ENCODE measurements around the gene SMIM41.
"Not testable (repeated sequence)": the region's sequence is repeated elsewhere in the genome, so short reads cannot be mapped to it uniquely, and the experiment has no call there.

SMIM41 gene

DNA sequence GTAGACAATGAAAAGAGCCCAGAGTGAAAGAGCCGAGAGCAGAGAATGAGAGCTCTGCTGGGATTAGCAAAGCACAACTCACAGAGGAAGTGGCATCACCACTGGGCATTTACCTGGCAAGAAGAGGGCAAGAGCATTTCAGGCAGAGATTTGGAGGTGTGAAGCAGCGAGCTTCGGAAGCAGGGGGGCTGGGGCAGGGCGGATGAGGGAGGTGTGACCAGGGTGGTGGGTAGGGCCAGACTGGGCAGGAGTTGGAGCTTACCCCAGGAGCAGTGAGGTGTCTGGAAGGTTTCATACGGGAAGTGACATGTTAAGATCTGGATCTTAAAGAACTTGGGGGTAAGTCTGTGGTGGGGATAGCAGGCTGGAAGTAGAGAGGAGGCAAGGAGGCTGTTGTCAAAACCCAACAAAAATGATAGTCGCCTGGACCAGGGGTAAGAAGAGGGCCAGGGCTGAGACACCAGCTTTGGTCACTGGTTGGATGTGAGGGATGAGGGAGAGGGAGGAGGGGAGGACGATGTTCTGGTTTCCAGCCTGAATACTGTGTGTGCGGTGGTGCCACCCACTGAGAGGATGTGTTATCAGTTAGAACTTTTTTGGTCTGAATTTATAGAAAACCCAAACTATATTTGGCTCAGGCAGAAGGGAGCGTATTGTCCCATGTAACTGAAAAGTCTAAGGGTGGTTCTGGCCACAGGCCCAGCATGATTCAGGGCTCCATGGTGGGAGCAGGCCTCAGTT, 5.2 kb downstream of the SMIM41 start:
- no peak for DNase-seq (ENCODE audit: low read depth in 2 of 3, low spot score in 1 of 3)

DNA sequence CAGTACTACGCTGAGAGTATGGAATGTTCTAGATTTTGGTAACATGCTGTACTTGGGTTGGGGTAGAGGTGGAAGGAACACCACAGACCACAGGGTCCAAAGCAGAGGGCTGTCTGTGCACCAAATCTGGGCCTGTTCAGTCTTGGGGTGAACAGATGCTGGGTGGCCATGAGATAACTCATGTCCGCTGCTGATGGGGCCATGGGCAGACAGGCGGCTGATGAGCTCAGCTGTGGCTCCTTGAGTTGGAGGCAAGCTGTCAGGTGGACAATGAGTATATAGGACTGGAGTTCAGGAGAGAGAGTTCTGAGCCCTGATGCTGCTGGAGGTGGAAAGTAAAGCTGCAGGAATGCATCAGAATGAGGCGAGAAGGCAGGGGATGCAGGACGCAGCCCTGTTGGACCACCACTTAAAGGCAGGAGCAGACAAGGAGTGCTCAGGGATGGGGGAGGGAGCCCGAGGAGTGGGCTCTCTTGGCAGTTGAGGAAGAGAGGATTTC, 6.2 kb downstream of the SMIM41 start:
- DNase-seq (ENCODE audit: low read depth in 2 of 3, low spot score in 1 of 3) = no peak

DNA sequence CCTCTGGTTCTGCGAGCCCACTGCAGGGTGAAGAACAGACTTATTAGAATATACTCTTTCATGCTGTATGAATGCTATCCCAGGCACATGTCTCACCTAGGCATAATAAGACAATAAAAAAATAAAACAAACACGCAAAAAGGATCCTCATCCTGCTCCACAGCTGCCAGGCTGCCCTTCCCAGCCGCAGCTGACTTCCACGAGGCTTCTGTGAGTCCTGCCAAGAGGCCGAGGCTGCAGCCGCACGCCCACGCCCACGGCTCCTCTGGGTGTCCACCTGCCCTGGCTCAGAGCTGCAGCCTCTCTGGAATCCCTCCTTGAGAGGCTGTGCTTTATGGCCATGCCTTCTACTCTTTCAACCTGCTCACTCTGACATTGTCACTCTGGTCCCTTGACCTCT, 6.9 kb downstream of the SMIM41 start:
- DNase-seq (ENCODE audit: low read depth in 2 of 3, low spot score in 1 of 3) = no peak

DNA sequence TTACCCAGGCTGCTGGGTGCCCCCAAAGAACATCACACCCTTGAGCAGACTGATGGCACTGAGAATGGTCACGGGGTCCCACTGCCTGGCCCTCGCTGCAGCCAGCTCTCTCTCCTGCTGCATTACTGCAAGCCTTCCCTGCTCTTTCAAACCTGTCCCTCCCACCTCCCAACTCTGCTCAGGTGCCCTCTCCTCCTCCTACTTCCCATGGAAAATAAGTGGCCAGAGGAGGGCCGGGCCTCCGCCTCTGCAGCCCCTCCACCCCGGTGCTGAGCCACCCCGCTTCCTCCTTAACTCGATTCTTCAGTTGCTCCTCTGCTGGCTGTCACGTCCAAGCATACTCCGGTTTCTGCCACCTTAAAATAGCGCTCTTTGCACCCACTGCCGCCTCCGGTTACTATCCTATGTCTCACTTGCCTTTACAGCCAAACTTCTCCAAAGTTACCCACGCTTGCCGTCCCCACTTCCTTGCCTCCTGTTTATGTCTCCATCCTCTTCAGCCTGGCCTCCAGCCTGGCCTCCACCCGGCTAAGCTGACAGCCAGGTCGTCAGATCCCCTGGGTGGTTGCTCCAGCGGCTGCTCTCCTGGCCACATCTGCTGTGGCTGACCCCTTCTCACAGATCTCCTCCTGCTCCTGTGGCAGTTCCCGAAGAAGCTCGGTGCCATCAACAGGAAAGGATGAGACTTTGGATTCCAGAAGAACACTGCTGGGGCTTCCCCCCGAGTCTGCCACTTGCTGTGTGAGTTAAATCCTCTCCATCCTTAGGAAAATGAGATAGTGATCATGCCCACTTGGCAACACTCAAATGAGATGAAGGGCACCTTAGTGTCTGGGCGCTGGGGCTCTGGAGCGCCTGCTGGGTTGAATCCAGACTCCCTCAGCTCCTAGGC, 7.7 kb downstream of the SMIM41 start:
- DNase-seq (ENCODE audit: low read depth in 2 of 3, low spot score in 1 of 3) = no peak

DNA sequence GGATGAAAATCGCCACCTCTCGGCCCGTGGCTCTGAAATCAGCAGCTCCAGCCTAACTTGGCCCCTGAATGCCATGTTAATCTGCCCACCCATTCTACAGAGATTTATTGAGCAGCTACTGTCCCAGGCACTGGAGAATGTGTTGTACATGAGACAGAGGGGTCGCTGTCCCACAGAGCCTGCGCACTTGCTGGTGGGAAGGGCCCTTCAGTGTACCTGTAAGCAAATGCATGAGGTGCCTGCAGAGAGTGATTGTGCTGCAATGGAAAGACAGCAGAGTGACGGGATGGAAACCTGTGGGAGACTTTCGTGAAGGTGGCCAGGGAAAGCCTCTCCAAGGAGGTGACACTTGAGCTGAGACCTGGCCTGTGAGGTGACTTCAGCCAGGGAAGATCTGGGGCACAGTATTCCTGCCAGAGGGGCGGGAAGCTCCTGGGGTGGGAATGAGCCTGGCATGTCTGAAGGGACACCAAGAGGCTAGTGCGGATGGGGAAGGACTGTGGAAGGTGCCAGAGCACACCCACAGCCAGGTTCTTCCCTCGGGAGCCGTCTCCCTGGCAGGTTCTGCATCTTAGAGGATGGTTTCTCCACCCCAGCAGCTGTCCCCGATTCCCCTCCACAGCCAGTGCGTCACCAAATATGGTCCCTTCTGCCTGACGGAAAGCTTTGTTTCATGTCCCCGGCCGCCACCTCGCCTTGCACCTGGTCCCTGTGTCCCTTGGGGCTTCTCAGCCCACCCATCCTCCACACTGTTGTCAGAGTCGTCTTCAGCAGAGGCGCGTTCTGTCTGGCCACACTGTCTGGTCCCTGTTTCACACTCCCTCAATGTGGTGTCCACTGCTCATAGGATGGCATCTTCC, 8.7 kb downstream of the SMIM41 start:
- no peak for DNase-seq (ENCODE audit: low read depth in 2 of 3, low spot score in 1 of 3)

DNA sequence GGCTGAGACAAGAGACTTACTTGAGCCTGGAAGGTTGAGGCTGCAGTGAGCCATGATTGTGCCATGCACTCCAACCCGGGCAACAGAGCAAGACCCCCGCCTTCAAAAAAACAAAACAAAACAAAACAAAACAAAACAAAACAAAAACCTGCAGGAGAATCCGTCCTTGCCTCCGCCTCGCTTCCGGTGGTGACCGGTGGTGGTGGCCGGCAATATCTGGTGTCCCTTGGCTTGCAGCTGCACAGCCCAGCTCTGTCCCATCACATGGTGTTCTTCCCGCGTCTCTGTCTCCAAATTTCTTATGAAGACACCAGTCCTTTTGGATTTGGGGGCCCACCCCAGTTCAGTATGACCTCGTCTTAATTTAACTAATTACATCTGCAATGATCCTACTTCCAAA, 10.0 kb downstream of the SMIM41 start:
- DNase-seq (ENCODE audit: low read depth in 2 of 3, low spot score in 1 of 3) = no peak

DNA sequence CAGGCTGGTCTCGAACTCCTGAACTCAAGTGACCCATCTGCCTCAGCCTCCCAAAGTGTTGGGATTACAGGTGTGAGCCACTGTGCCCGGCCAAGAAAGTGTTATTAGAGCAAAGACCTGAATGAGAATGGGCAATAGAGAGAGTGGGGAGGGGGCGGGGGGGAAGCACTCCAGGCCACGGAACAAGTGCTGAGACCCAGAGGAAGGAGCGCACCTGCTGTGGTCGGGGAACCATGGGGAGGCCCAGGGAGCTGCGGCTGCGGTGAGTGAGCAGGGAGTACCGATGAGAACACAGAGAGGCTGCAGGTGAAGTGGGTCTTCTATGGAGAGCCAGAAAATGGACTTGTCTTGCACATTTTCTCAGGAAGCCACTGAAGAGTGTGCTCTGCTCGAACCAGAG, 10.8 kb downstream of the SMIM41 start:
- no peak for DNase-seq (ENCODE audit: low read depth in 2 of 3, low spot score in 1 of 3)

DNA sequence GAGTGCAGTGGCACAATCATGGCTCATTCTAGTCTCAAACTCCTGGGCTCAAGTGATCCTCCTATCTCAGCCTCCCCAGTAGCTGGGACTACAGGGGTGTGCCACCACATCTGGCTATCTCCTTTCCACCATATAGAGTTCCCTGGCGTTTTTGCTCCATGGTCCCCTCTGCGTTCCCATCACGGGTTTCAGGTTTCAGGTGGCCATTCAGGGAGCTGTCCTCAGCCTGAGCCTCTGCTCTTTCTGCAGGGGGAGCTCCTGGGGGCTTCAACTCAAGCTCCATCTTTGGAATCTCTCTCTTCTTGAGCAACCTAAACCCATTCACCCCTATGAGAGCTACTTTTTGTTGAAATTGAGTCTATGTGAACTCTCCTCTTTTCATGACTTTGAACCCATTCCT, 11.6 kb downstream of the SMIM41 start:
- DNase-seq (ENCODE audit: low read depth in 2 of 3, low spot score in 1 of 3) = no peak

DNA sequence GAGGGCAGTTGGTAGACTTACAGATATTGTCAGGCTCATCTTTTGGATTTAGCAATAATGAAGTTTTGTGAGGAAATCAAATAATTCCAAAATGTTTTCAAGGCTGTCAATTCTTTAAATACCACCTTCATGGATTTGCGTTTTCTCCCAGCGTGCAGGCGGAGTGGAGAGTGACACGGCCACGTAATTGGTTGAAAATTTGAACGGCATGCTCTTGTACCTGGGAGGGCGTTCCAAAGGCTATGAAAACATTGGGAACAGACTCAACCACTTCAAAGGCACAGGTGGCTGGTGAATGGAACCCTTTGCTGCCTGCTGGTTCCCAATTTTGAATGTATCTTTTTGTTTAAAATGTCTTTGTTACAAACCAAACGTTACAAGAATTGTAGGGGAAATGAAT, 12.4 kb downstream of the SMIM41 start:
- DNase-seq (ENCODE audit: low read depth in 2 of 3, low spot score in 1 of 3) = no peak

DNA sequence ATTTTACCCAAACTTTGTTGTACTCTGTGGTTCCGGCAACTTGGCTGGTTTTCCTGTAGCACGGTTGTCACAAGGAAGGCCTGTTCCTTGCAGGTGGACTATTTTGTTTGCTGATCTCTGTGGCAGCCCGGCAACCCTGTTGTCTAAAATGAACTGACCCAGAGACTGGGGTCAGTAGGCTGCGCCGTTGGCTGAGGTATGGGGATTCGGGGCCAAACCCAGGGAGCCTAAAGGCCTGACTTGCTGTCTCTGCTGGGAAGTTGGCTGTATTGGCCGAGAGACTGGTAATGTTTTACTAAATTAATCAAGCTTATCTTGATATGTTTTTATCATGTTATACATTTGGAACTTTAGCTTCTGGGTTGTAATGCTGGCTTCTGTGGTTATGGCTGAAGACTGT, 13.8 kb downstream of the SMIM41 start:
- no peak for DNase-seq (ENCODE audit: low read depth in 2 of 3, low spot score in 1 of 3)

DNA sequence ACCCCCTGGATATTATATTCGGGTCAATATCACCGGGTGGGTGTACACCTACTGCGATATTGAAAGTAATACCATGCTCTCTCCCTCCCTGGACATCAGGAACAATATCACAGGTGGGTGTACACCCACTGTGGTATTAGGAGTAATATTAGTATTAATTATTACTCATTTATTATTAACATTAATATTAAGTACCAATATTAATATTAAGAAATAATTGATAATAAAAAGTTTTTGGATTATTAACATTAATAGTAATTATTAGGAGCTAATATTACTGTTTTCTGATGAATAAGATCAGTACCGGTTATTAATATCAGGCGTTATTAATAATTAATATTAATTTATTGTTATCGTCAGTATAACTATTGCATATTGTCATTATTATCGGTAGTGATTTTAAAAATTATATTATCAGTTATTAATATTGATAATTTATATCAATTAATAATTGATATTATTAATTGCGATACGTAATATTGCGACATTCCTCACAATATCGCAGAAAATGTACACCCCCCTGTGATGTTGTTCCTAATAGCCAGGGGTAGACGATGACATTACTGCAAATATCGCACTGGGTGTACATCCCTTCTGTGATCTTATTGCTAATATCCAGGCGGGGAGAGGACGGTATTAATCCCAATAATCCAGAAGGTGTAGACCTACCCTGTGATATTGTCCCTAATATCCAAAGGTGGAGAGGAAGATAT, 17.0 kb downstream of the SMIM41 start:
- DNase-seq (ENCODE audit: low read depth in 2 of 3, low spot score in 1 of 3) = no peak

DNA sequence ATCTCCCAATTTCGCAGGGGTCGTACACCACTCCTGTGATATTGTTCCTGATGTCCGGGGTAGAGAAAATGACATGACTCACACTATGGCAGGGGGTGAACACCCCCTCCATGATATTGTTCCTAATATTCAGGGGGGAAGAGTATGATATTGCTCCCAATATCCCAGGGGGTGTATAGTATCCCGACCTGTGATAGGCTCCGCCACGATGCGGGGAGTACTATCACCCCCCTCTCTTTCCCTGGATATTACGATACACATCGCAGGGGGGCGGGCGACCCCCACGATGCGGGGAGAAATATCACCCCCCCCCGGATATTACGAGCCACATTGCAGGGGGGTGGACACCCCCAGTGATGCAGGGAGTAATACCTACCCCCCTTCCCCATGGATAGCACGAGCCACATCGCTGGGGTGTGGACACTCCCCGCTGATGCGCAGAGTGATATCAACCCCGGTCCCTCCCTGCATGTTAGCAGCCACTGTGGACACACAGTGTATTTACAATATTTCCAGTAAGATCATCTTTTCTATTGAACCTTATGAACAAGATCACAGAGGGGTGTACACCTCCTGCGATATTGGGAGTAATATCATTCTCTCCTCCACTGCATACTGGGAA, 17.7 kb downstream of the SMIM41 start:
- DNase-seq (ENCODE audit: low read depth in 2 of 3, low spot score in 1 of 3) = no peak

DNA sequence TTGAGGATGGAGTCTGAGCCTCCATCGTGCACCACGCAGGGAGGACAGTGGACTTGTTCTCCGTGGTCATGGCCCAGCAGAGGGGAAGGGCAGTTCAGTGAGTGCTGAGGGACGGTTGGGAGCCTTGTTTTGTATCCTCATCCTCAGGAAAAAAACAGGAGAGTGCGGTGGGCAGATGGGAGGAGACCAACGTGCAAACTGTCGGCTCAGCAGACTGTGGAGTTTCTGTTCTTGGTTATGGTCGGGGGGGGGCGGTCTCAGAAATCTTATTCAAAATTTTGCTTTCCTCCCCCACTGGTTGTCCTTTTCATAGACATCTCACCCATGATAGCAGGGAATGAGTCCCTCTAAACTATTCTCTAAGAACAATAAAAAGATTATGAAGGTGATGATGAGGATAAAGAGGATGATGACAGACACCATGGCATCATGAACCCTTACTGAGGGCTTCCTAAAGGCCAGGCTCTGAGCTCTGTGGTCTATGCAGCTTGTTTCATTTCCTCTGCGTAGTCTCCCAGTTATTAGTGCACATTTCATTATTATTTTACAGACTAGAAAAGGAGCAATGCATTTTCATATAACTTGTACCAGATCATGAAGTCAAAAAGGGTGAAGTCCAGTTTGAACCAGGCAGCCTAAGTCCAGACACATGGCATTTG, 25.1 kb downstream of the SMIM41 start:
- DNase-seq (ENCODE audit: low read depth in 2 of 3, low spot score in 1 of 3) = not testable (repeated sequence)

DNA sequence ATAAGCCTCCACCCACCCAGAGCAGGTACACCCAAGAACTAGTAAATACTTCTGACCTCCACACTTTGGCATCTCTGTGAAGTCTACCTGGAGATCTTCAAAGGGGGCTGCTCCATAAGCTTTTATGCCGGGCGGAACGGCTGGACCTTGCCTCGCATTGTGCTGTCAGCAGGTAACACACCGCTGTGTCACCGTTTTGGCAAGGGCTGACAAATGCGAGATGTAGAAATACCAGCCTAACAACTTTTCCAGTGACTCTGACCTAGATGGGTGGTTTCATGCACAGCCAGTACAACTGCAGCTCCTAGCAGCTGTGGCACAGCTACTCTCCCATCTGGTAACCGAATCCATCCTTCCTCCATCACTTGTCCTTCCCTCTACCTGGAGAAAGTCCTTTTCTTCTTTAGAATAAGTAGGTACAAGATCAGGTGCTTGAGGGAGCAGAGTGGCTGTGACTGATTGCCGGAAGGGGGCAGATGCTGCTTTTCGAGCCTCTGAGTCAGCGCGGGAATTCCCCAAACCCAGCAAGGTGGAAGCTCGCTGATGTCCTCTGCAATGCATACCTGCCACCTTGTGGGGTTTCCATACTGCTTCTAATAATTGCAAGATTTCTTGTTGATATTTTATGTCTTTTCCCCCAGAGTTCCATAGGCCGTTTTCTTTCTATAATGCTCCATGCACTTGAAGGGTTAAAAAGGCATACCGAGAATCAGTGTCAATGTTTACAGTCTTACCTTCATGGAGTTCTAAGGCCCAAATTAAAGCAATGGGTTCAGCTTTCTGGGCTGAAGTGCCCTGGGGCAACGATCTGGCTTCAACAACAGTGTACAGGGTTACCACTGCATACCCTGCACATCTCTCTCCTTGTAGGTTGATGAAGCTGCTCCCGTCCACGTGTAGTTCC, 37.0 kb downstream of the SMIM41 start:
- DNase-seq (ENCODE audit: low read depth in 2 of 3, low spot score in 1 of 3) = peak; percentile 39 to 51 (median 42)

DNA sequence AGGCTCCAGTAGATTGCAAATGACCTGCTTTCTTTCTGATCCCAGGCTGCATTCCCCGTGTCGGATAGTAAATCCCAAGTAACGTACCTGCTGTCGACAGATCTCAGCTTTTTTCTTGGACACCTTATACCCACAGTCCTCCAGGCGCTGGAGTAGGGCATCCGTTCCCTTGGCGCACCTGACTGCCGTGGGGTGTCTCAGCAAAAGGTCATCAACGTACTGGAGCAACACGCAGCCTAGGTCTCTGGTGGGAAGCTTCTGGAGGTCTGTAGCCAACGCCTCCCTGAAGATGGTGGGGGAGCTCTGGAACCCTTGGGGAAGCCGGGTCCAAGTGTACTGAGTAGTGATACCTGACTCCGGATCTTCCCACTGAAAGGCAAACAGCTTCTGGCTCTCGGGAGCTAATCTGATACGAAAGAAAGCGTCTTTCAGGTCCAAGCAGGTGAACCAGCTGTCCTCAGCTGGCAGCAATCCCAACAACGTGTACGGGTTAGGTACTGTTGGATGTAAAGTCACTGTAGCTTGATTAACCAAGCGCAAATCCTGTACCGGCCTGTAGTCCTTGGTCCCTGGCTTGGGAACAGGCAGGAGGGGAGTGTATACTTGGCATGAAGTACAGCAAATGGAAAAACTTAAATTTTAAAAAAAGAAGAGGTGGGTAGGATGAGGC, 38.4 kb downstream of the SMIM41 start:
- not testable (repeated sequence) for DNase-seq (ENCODE audit: low read depth in 2 of 3, low spot score in 1 of 3)

DNA sequence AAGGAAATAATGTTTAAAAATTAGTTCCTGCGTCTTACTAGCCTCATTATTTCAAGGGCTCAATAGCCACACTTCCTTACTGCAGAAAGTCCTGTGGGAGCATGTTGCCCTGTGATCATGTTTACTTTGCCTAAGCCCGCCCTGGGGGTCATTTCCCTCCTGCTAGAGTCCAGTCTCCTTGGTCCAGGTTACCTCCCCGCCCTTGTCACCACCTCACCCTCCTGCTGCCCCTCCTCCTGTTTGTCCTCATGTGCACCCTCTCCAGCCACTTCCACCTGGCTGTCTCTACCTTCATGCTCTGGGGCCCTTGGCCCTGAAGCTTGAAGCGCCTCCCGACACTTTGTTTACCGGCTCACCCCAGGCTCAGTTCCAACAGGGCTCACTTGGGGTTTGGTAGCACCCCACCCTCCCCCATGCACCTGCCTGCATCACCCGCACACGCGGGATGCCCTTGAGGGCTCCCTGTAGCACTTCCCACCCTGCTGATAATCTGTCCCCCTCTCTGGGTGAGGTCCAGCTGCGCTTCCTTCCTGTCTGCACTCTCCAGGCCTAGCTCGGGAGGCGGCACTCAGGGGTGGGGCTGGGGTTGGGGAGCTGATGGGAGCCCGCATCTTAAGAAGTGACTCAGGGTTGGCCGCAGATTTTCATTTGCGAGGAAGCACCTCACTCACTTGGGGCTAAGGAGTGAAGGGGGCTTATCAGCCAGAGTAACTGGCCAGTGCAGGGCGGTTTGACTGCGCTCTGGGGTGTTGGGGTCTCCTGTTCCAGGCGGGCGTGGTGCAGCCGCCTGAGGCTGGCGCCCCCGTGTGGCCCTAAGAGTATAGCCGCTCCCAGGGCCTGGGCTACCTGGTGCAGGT, 40.1 kb downstream of the SMIM41 start:
- DNase-seq (ENCODE audit: low read depth in 2 of 3, low spot score in 1 of 3) = peak in 1 of 3 donors; percentile 12
